ENCODE measurements around the gene IQSEC1. TPM values are rescaled to one million over a fixed set of nuclear protein-coding genes. Genes with fewer than 3 reads are reported as not detected.
A peak's percentile ranks its signal among the peaks of the same experiment; 100 is the strongest.

Gene IQSEC1
- total RNA-seq (26.4 and 51.7 TPM in 2 replicates), polyA plus RNA-seq (17.8 and 27.6 TPM in 2 replicates)

GRCh38 chr3:13073326-13074005 is at the start of gene IQSEC1:
IQSEC1 (minus strand) TSS chr3:13073429; CDS start chr3:13073014, 415 bp downstream.
- TF ChIP-seq CTCF (IDR thresholded peaks at IDR 0.05; ENCODE audit: low read depth, low read length) = no peak
- Histone ChIP-seq H3K27ac (no peak within 1 kb of the TSS), H3K4me1 (ENCODE audit: low read depth) (no peaks in the 10 kb centered on the region), H3K27me3 (peaks cover 64% of the 10 kb centered on the region), H3K4me3 (no peak within 1 kb of the TSS), H3K36me3 (no peaks in the 10 kb centered on the region), H3K9me3 (ENCODE audit: low read depth) (no peaks in the 10 kb centered on the region)
- peak; percentile 23 to 62 for DNase-seq (ENCODE audit: low read depth in 1 of 2, low spot score in 1 of 2)

DNA sequence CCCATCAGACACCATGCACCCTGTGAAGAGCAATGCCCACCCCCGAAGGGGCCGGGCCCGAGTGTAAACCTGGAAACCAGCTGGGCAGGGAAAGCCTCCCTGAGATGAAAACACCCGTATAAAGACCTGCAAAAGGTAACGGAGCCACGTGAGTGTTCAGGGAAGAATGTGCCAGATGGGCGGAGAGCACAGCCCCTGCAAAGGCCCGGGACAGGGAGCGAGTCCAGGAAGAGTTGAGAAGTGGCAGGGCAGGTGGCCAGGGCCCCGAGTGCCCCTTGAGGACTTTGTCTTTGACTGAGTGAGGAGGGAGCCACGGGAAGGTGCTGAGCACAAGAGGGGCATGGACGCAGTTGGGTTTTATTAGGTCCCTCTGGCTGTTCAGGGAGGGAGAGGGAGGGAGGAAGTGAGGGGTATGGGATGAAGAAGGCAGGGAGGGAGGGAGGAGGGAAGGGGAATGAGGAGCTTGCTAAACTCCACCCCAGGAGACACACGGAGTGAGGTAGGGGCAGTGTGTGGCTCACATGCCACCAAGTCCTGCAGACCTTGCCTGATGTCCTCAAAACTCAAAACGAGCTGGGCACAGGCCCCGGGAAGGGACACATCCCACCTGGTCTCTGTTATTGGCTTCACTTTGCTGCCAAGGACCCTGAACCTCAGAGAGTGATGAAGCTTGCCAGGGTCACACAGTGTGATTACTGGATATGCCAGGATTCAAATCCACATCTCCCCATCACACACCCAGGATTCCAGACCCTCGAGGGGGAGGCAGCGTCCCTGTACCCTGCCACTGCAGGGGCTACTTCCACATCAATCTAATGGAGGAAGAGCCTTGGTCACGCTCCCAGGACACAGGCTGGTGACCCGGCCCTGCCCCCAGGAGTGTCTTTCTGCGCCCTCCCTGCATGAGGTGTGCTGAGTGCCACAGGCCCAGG is 49.1 kb upstream of the IQSEC1 start:
- no peaks in the 10 kb centered on the region for H3K4me1 ChIP-seq (ENCODE audit: low read depth)
- no peak overlapping the region for H3K27ac ChIP-seq
- no peak for TF ChIP-seq CTCF (IDR thresholded peaks at IDR 0.05; ENCODE audit: low read depth, low read length)

DNA sequence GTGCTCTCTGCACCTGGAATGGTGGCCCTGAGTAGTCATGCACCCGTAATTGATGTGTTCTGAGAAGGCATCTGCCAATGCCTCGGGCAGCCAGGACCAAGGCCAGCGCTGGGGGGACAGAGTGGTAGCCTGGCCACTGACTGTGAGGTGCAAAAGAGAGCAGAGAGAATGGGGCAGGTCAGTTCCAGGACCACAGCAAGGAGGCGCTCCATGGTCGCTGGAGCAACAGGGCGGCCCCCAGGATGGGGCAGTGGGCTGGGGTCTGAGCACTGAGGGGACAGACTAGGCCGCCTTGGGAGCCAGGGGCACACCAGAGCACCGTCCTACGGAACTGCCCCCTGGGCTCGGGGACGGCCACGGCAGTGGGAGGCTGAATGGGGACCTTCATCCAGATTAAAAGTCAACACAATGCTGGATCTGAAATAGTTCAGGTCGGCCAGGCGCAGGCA is 48.3 kb upstream of the IQSEC1 start:
- no peak for TF ChIP-seq CTCF (IDR thresholded peaks at IDR 0.05; ENCODE audit: low read depth, low read length)
- H3K4me1 ChIP-seq (ENCODE audit: low read depth) = no peaks in the 10 kb centered on the region
- H3K36me3 ChIP-seq = no peaks in the 10 kb centered on the region
- no peak overlapping the region for H3K27ac ChIP-seq
- H3K9me3 ChIP-seq (ENCODE audit: low read depth) = no peaks in the 10 kb centered on the region
- no peak overlapping the region for H3K4me3 ChIP-seq
- no peaks in the 10 kb centered on the region for H3K27me3 ChIP-seq
- DNase-seq (ENCODE audit: low read depth in 1 of 2, low spot score in 1 of 2) = peak in 1 of 2 donors; percentile 62

More for the DNA sequence above, 49.1 kb upstream of the IQSEC1 start:
- no peak for DNase-seq (ENCODE audit: low read depth in 1 of 2, low spot score in 1 of 2)
- H3K4me3 ChIP-seq = no peak overlapping the region
- no peaks in the 10 kb centered on the region for H3K9me3 ChIP-seq (ENCODE audit: low read depth)
- H3K27me3 ChIP-seq = no peaks in the 10 kb centered on the region
- no peaks in the 10 kb centered on the region for H3K36me3 ChIP-seq

DNA sequence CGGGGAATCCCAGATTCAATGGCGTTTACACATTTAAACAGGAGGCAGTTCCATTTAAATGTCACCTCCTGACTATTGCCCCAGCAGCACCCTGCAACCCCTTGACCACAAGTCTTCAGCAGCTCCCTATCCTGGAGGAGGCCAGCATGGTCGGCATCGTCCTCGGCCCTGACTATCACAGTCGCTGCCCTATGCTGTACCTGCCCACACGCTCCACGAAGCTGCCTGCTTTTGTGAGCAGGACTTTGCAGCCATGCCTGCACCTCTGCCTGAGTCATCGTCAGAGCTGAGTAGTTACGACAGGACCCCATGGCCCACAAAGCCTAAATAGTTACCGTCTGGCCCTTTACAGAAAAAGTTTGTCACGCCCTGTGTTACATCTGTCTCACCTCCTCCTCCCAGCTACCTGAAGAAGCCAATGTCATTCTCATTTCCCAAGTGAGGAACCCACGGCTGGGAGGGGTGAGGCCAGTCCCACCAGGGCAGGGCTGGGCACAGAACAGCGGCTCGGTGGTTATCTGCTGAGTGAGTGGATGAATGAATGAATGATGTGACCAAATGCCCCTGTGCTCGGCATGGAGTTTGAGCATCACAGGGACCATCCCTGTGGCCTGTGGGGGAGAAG is 47.8 kb upstream of the IQSEC1 start:
- TF ChIP-seq CTCF (IDR thresholded peaks at IDR 0.05; ENCODE audit: low read depth, low read length) = no peak
- Histone ChIP-seq H3K27me3 (no peaks in the 10 kb centered on the region), H3K9me3 (ENCODE audit: low read depth) (no peaks in the 10 kb centered on the region), H3K4me1 (ENCODE audit: low read depth) (no peaks in the 10 kb centered on the region), H3K27ac (no peak overlapping the region), H3K36me3 (no peaks in the 10 kb centered on the region), H3K4me3 (no peak overlapping the region)
- no peak for DNase-seq (ENCODE audit: low read depth in 1 of 2, low spot score in 1 of 2)

- H3K4me1 ChIP-seq (ENCODE audit: low read depth) = no peaks in the 10 kb centered on the region
- no peak overlapping the region for H3K27ac ChIP-seq
- no peak for DNase-seq (ENCODE audit: low read depth in 1 of 2, low spot score in 1 of 2)
- no peaks in the 10 kb centered on the region for H3K36me3 ChIP-seq
- H3K9me3 ChIP-seq (ENCODE audit: low read depth) = no peaks in the 10 kb centered on the region
- H3K27me3 ChIP-seq = no peaks in the 10 kb centered on the region
- no peak for TF ChIP-seq CTCF (IDR thresholded peaks at IDR 0.05; ENCODE audit: low read depth, low read length)
- no peak overlapping the region for H3K4me3 ChIP-seq
Measured at GRCh38 chr3:13120289-13120927, 47.2 kb upstream of the IQSEC1 start.
